ENCODE data around the gene PDE2A.

DNA sequence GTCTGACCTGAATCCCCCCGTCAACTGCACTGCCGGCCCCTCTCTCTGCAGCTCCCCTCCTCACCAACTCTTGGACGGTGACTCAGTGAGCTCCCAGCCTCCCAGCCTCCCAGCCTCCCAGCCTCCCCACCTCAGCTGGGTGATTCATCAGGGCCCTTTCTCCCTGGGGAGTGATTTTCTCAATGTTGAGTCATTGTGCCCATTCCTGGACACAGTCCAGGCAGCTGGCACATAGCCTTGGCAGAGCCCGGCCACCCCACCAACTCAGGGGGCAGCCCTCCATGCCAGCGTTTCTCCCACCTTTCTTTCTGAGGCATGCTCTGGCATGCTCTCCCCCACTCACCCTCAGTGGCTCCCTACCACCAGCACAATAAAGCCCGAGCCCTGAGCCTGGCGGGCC is 30.7 kb downstream of the PDE2A start:
- TF ChIP-seq CTCF (IDR thresholded peaks at IDR 0.05) (no peak), POLR2A (IDR thresholded peaks at IDR 0.05) (no peak)
